HS-5 (cell line): Measurements from ENCODE around the gene PDLIM7.
"Not testable (repeated sequence)": the region's sequence is repeated elsewhere in the genome, so short reads cannot be mapped to it uniquely, and the experiment has no call there.

Source experiments
- DNase-seq: peaks from one replicate; pipeline ENCODE4 v3.0.0-alpha.2; 2012; ENCODE audit warnings: low read depth

Gene PDLIM7, protein sequence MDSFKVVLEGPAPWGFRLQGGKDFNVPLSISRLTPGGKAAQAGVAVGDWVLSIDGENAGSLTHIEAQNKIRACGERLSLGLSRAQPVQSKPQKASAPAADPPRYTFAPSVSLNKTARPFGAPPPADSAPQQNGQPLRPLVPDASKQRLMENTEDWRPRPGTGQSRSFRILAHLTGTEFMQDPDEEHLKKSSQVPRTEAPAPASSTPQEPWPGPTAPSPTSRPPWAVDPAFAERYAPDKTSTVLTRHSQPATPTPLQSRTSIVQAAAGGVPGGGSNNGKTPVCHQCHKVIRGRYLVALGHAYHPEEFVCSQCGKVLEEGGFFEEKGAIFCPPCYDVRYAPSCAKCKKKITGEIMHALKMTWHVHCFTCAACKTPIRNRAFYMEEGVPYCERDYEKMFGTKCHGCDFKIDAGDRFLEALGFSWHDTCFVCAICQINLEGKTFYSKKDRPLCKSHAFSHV

DNA sequence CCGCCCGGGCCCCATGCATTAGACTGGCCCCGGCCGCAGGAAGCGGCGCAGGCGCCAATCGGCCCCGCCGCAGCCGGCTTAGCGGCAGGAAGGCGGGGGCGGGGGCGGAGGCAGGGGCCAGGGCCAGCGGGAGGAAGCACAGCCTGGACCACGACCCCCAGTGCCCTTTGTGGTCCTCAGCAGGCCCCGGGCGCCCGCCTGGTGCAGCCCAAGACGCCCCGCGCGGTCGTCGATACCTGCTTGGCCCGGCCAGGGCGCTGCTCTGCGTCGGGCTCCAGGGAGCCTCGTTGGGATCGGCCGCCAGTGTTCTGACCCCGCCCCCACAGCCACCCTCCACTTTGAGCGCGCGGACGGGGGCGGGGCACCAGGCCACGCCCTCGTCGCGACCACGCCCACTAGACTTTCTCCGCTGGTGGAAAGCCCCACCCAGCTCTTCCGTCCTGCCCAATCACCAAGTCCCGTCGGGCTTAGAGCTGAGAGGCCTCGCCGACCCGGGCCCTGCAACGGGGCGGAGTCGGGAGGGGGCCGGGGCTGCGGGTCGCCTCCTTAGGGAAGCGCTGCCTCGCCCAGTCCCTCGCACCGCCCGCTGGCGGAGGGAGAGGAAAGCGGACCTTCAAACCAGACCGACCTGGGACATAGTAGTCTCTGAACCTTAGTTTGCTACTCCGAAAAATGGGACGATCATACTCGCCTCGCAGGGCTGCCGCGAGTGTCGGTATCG, at the start of gene PDLIM7:
Gene PDLIM7, minus strand, starts transcription at position 313 of the 721 bp plus-strand sequence. CDS start 1,092 bp downstream, outside the sequence.
- DNase-seq = peak; percentile 88

GRCh38 chr5:177546258-177546741, 48.9 kb upstream of the PDLIM7 start:
- DNase-seq = peak; percentile 99

DNA sequence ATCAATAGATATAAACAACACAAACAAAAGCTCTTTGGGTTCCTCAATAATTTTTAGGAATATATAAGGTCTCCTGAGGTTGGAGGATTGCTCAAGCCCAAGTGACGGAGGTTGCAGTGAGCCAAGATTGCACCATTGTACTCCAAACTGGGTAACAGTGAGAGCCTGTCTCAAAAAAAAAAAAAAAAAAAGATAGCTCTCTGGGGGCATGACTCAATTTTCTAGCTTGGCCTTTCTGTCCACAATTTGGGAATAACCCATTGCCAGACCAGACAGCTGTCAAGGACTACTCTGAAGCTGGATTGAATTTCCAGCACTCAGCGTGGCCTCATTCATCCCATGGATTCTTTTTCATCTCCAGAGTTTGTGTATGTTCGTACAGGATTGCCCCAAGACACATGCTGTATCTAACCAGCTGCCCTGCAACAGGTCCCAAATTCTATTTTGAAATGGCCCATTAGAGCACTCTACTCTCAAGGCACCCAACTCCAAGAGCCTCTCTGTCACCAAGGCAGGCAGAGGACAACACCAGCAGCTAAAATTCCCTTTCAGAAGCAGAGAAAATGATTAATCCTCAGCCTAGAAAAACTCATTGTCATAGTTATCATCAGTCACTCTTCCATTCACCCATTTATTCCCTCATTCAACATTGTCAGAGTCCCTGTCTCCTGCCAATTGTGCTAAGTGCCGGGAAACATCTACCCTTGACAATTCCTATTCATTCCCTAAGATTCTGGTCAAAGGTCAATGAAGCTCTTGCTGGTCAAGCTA, 48.3 kb upstream of the PDLIM7 start:
- peak; percentile 76 for DNase-seq

GRCh38 chr5:177542816-177543465, 45.5 kb upstream of the PDLIM7 start:
- DNase-seq = no peak

GRCh38 chr5:177540438-177540837, 43.0 kb upstream of the PDLIM7 start:
- no peak for DNase-seq

DNA sequence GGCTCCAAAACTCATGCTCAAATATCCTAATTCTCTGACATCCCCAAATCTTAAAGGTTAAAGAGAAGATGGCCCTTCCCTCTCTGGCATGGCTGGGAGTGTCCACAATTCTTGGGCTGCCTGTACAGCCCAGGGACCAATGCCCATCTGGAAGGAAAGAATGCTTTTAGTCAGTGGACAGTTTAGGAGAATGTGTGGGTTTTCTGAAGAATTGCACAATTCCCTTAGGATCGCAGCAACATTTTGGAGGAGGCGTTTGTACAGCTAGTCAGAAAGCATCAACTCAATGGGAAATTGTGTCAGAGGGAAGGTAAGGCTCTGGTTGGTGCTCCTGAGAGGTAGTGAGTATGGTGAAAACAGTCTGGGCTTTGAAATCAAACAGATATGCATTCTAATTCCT, 42.0 kb upstream of the PDLIM7 start:
- DNase-seq = peak; percentile 69

- no peak for DNase-seq
Observed at GRCh38 chr5:177538876-177539275, 41.5 kb upstream of the PDLIM7 start.

GRCh38 chr5:177537389-177538361, 40.3 kb upstream of the PDLIM7 start:
- peak; percentile 86 for DNase-seq

- DNase-seq = no peak
Observed at GRCh38 chr5:177536386-177536785, 39.0 kb upstream of the PDLIM7 start.

DNA sequence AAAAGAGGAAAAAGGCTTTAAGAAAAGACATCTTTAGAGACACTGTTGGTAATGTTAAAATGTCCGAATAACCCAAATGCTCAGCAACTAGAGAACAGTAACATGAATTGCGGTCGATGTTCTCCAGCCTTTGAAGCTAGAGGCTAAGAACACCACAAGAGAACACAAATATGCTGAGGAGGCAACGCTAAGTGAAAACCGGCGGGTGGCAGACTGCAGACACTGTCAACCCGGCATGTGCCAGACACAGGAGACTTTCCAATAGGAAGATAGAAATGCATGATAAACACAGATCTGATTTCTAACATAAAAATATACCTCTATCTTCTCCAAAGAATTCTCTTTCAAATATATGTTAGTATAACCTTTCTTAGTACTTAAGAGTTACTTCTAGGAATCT, 37.7 kb upstream of the PDLIM7 start:
- DNase-seq = no peak

- DNase-seq = not testable (repeated sequence)
Observed at GRCh38 chr5:177534433-177534832, 37.0 kb upstream of the PDLIM7 start.

- DNase-seq = no peak
Observed at GRCh38 chr5:177531209-177531940, 34.0 kb upstream of the PDLIM7 start.

DNA sequence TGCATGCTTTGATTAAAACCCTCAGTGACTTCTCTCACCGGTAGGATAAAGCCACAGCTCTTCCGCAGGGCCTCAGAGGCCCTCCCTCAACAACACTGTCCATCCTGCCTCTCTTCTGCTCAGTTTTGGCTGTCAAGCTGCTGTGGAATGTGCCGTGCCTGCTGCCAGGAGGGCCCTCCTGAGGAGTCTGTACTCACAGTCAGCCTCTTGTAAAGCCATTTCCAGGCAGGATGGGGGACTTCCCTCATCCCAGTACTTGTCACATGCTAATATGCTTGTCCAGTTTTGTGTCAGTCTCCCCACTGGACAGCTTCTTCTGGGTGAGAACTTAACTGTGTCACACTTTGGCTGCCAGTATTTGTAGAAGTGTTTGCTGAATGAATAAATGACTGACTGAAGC, 33.2 kb upstream of the PDLIM7 start:
- no peak for DNase-seq

DNA sequence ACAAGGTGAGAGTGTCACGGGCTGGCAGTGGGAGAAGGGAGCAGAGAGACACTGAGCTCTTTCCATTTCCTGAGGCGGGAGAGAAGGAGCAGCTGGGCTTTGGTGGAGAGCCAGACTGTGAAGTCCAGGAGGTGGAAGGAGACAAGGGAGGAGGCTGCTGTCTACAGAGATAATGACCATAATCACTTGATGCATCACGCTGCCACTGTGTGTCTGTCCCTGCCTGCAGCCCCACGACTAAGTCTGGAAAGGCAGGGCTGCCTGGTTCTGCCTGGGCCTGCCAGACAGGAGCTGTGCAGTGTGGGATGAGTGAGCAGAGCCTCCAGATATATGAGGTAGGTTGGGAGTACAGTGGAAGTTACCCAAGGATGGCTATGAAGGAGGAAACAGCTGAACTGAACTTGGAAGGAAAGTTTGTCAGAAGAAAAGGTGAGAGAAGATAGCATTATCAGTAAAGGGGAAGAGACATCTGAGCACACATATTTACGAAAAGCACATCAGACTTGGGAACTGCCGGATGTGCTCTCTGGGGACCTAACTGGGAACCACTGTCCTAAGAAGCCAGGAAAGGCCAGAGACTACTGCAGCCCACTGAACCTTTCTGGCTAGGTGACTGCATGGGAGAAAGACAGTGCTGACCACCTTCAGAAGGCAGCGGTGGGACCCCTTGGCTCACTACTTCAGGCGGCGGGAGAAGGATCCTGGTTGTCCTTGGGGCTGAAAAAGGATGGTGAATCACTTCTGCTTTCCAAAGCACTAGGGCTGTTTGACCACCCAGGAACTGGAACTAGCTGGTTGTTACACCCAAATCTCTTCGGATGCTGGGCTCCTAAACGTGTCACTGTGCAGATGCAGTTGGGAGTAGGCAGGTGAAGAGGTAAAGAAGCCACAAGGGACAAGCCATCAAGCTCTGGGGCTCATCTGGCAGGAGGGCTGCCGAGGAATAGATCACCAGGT, 32.1 kb upstream of the PDLIM7 start:
- no peak for DNase-seq

DNA sequence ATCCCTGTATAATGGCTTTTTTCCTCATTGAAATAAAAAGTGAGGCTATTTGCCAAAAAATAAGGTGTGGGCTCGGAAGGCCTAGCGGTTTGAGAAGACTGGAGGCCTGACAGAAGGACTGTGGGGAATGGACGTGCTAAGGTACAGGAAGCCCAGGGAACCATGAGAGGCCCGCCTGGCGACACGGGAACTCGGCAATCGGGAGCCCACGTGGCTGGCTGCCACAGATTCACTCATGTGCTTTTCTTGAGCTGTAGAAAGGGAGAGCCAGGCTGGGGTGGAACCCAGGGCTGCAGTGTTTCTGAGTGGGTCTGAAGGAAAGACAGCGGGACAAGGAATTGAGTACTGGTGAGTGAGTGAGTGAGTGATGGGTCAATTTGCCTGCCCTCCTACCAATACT, 31.2 kb upstream of the PDLIM7 start:
- no peak for DNase-seq

GRCh38 chr5:177527595-177527994, 30.2 kb upstream of the PDLIM7 start:
- no peak for DNase-seq

GRCh38 chr5:177526791-177527190, 29.4 kb upstream of the PDLIM7 start:
- no peak for DNase-seq

GRCh38 chr5:177526191-177526590, 28.8 kb upstream of the PDLIM7 start:
- no peak for DNase-seq
